Glutamatergic neuron (in vitro differentiated cells): Measurements from ENCODE around the gene MYT1. TPM values are rescaled to one million over a fixed set of nuclear protein-coding genes. Genes with fewer than 3 reads are reported as not detected.

Experiments used
- DNase-seq: peaks from one replicate; pipeline ENCODE4 v3.0.0; 2022
- H3K27ac Mint-ChIP-seq: one replicate; pipeline ENCODE4 v1.8.0; 2020; ENCODE audit warnings: mild to moderate bottlenecking, mixed read lengths, inconsistent platforms; ENCODE audit not compliant: unreplicated experiment
- H3K27me3 Mint-ChIP-seq: one replicate; pipeline ENCODE4 v1.8.0; 2020; ENCODE audit warnings: mild to moderate bottlenecking, moderate library complexity, mixed read lengths, inconsistent platforms; ENCODE audit not compliant: unreplicated experiment
- H3K36me3 Mint-ChIP-seq: one replicate; pipeline ENCODE4 v1.8.0; 2020; ENCODE audit warnings: mild to moderate bottlenecking, mixed read lengths, inconsistent platforms; ENCODE audit not compliant: unreplicated experiment
- H3K4me1 Mint-ChIP-seq: one replicate; pipeline ENCODE4 v1.8.0; 2020; ENCODE audit warnings: mild to moderate bottlenecking, low read depth, mixed read lengths, inconsistent platforms; ENCODE audit not compliant: unreplicated experiment
- H3K4me3 Mint-ChIP-seq: one replicate; pipeline ENCODE4 v1.8.0; 2020; ENCODE audit warnings: mild to moderate bottlenecking, mixed read lengths, inconsistent platforms; ENCODE audit not compliant: unreplicated experiment
- H3K9me3 Mint-ChIP-seq: one replicate; pipeline ENCODE4 v1.8.0; 2020; ENCODE audit warnings: mild to moderate bottlenecking, moderate library complexity, mixed read lengths, inconsistent platforms; ENCODE audit not compliant: unreplicated experiment
- CTCF ChIP-seq: fragments of 200-600 bp; sonication (generic); IDR thresholded peaks from one replicate; pipeline ENCODE4 v1.5.0; 2021; ENCODE audit not compliant: partially characterized antibody, unreplicated experiment
- total RNA-seq: library from RNA; stranded (reverse); fragmentation: NEBNext Ultra II Directional; extraction: Animal tissue kit (Norgen Biotek cat#: 25700); gene quantifications from one replicate; pipeline ENCODE4 v1.2.1, GENCODE V29; 2021; ENCODE audit not compliant: unreplicated experiment

Gene MYT1
- total RNA-seq, 1 donor from 2014 or later: 159 TPM

- Mint-ChIP-seq H3K4me1 (peaks cover 16% of the 10 kb centered on the region), H3K4me3 (no peak overlapping the region), H3K27me3 (peaks cover 23% of the 10 kb centered on the region), H3K9me3 (peaks cover 26% of the 10 kb centered on the region), H3K36me3 (peaks cover 4% of the 10 kb centered on the region), H3K27ac (no peak overlapping the region)
- TF ChIP-seq CTCF: no peak
- no peak for DNase-seq
Measured at GRCh38 chr20:64253443-64253842, 89.2 kb downstream of the MYT1 start.

- Mint-ChIP-seq H3K27ac (peak overlapping the region; percentile 86), H3K36me3 (peaks cover 4% of the 10 kb centered on the region), H3K4me1 (peaks cover 22% of the 10 kb centered on the region), H3K27me3 (peaks cover 23% of the 10 kb centered on the region), H3K9me3 (peaks cover 26% of the 10 kb centered on the region), H3K4me3 (peak overlapping the region; percentile 83)
- no peak for DNase-seq
- TF ChIP-seq CTCF: no peak
Measured at GRCh38 chr20:64254156-64254555, 89.9 kb downstream of the MYT1 start.

GRCh38 chr20:64254571-64255360 lies 90.5 kb downstream of the MYT1 start:
- no peak for DNase-seq
- peaks cover 4% of the 10 kb centered on the region for H3K36me3 Mint-ChIP-seq
- H3K27ac Mint-ChIP-seq: peak overlapping the region; percentile 86
- peaks cover 25% of the 10 kb centered on the region for H3K9me3 Mint-ChIP-seq
- H3K4me1 Mint-ChIP-seq: peaks cover 22% of the 10 kb centered on the region
- H3K4me3 Mint-ChIP-seq: peak overlapping the region; percentile 83
- H3K27me3 Mint-ChIP-seq: peaks cover 23% of the 10 kb centered on the region
- TF ChIP-seq CTCF: no peak

GRCh38 chr20:64255361-64256281 lies 91.4 kb downstream of the MYT1 start, which contains the start of gene PCMTD2:
Gene PCMTD2, plus strand, starts transcription at chr20:64255748. Its CDS starts 4,218 bp downstream, at chr20:64259966.
- H3K27ac Mint-ChIP-seq: peak within 1 kb of the TSS; percentile 93
- peaks cover 22% of the 10 kb centered on the region for H3K9me3 Mint-ChIP-seq
- peak within 1 kb of the TSS; percentile 95 for H3K4me3 Mint-ChIP-seq
- peaks cover 22% of the 10 kb centered on the region for H3K4me1 Mint-ChIP-seq
- peak; percentile 89 for DNase-seq
- no peak for TF ChIP-seq CTCF
- peaks cover 19% of the 10 kb centered on the region for H3K27me3 Mint-ChIP-seq
- no peaks in the 10 kb centered on the region for H3K36me3 Mint-ChIP-seq
